ENCODE measurements around the gene TMEM52.

Gene TMEM52

DNA sequence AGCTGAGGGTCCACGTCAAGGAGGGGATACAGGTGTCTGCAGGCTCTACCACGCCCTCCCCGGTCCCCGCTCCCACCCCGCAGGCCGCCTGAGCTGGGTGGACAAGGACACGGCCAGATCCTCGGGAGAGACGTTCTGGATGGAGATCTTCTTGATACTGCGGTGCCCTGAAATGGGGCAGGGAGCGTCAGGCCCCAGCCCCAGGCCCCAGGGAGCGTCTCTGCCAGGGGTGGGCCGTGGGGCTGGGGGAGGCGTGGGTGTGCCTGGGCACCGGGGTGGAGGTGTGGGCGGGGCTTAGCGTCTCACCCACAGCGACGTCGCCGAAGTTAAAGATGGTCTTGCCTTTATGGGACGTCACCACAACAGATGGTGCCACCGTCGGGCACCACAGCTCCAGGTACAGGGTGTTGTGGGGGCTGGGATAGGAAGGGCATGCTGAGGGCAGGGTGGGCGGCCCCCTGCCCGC is 7.3 kb upstream of the TMEM52 start:
- no peak for DNase-seq

DNA sequence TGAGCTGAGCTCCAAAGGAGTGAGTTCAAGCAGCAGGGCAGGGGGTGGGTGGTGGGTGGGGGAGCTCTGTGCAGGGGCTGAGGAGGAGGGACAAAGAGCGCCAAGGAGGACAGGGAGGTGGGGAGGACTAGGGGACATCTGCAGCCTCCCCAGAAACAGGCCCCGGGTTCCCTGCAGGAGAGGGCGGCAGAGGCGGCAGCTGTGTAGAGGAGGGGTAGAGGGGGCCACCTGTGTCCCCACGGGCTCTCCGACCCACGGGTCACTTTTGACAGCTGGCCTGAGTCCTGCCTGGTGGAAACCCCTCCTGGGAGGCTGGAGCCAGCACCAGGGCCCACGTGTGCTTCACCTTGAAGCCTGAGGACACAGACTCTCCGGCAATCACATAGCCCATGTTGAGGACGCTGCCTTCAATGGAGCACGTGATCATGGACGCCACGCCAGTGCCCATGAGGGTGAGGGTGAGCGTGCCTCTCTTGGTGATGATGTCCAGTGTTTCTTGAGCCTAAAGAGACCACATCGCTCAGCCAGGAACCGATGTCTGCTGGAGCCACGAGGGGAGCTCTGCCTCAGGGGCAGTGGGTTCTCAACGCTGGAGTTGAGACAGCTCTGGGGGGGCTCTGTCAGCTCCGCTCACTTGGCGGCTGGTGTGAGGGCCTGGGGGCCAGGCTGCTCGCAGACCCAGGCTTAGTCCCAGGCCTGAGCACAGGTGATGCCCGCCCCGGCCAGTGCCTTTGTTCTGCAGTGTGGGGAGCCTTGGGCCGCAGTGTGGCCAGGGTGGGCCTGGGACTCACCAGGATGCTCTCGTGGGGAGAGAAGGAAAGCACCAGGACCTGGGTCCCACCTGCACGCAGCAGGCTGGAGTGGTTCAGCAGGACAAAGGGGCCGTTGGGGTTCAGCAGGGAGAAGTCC is 6.6 kb upstream of the TMEM52 start:
- DNase-seq, result no peak

DNA sequence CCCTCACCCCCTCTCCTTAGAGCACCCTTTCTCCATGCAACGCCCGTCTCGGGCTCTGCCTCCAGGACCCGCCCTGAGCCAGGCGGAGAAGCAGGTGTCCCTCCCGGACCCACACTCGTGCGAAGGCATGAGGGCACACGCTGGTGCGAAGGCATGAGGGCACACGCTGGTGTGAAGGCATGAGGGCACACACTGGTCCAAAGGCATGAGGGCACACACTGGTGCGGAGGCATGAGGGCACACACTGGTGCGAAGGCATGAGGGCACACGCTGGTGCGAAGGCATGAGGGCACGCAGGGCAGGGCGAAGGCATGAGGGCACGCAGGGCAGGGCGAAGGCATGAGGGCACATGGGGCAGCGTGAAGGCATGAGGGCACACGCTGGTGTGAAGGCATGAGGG is 5.8 kb upstream of the TMEM52 start:
- DNase-seq, result no peak

DNA sequence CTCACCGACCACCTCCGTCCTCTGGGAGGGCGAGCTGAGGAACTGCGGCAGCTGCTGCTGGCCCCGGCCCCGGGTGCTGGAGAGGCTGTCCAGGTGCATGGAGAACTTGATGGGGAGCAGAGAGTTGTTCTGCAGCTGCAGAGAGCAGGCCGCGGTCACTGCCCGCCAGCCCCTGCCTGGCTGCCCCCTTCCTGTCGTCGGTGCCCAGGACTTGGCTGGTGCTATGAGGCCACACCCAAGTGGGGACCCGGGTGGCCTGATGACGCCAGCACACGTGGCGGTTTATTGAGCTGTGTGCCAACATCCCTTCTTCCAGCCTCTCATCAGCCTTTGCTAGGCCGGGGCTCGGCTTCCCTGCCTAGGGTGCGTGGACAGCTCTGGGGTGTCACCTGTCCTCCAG is 5.3 kb upstream of the TMEM52 start:
- no peak for DNase-seq

DNA sequence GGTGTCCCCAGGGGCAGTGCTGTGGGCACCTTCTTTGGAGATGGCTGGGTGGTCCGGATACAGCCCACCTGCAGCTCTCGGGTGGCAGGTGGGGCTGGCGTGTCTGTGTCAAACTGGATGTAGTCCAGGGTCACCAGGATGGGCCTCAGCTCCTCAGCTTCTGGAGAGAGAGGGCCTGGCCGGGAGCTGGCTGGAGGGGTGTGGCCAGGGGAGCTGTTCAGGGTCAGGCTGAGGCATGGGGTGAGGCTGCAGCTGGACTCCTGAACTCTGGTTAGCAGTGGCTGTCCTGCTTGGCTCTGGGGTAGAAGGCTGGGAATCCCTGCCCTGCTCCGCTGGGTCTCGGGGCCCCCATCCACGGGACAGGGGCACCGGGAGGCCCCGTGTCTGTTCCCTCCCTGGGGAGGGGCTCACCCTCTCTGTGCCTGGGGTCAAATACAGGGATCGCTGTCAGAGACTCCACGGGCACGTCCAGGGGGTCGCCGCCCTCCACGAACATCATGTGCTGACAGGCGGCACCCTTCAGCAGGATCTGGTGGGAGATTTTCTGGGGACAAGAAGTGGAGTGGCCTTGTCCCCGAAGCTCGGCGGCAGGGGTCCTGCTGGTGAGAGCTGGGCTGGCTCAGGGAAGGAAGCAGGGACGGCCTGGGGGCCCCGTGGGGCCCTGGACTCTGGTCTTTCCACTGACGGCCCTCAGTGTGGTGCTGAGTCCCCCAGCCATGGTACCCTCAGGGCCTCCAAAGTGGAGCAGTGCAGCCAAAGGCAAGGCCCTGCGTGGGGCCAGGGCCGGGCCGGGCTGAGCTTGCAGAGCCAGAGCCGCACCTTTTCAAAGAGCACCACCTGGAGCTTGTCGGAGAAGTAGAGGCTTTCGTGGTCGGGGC is 4.1 kb upstream of the TMEM52 start:
- no peak for DNase-seq

DNA sequence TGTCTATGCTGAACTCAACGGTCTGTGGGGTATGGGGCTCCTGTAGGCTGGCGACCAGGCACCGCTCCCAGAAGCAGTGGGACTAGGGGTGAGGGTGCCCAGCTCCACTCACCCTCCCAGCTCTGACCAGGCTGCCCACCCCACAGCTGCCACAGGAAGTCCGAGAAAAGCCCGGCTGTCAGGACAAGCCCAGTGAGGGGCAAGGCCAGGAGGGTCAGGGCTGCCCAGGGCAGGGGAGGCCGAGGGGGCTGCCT is 3.5 kb upstream of the TMEM52 start:
- no peak for DNase-seq

DNA sequence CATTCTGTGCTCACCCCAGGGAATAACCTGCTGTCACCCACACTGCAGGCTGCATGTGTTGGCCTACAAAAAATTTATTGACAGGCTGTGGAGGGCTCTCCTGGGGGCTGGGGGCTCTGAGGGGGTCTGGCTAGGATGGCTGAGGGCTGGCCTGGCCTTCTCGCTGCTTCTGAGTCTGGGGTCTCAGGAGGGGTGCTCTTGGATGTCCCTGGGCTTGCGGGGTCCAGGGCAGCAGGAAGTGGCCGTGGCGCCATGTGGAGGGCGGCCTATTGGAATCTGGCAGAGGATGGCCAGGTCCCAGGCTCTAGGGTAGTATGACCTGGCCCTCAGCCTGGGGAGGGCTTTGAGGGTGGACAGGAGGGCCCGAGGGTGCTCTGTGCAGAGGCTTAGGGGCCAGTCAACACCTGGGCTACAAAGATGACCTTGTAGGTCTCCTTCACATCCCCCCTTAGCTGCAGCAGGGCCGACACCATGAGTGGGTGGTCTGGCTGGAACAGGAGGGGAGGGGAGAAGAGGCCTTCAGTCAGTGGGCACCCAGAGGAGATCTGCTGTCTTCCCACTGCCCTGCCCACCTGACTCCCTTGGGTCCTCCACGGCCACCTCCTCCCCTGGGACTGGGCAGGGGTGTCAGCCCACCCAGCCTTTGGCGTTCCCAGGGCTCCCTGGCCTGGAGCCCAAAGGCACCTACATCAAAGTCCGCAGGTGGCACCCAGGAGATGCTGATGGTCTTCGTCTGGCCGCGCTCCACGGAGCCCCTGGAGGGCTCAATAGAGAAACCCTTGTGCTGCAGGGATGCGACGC is 3.0 kb upstream of the TMEM52 start:
- DNase-seq, result no peak

DNA sequence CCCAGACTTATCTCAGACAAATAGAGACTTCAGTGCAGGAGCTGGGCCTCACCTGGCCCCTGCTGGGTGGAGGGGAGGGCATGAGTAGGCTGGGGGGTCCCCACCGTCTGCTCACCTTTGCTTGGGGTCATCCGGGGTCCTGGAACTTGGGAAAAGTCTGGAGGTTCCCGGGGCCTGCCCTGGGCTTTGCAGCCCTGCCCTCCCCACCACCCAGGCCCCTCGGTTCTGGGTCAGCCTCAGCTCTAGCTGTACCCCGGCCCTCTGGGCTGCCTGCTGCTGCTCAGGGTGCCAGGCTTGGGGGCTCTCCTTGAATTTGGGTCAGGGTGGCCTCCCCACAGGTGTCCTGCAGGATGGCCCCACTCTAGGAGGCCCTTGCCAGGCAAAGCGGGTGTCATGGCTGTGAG is 2.4 kb upstream of the TMEM52 start:
- no peak for DNase-seq

DNA sequence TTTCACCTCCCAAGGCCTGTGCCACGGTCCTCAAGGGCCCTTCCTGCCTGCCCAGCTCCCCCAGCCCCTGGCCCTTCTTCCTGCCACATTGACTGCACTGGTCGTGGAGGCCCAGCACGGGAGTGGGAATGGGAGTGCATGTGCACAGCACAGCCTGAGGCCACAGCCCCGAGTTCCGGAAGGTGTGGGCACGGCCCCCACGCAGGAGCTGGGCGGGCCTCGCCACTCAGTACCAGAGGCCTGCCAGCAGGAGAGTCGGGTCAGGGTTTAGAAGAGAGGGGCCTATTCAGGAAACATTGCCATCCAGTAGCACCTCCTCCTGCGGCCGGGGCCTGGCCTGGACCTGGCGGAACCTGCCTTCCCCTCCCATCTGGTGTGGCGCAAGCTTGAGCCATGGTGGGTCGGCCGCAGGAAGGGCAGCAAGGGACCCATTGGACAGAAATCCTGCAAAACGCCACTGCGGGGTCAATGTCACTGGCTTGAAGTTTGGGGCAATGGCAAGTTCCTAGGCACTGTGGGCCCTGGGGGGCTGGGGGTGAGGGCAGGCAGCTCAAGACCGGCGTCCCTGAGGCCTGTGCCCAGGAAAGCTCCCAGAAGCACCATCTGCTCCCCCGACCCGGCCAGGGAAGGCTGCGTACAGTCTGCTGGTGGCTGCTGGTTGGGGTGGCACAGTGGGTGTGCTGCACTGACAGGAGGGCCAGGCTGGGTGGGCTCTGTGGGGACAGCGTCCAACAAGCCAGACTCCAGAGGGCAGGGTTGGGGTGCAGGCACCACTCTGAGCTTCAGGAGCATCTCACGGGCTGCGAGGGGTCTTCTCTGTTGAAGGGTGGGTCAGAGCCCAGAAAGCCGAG is 1.8 kb upstream of the TMEM52 start:
- no peak for DNase-seq

DNA sequence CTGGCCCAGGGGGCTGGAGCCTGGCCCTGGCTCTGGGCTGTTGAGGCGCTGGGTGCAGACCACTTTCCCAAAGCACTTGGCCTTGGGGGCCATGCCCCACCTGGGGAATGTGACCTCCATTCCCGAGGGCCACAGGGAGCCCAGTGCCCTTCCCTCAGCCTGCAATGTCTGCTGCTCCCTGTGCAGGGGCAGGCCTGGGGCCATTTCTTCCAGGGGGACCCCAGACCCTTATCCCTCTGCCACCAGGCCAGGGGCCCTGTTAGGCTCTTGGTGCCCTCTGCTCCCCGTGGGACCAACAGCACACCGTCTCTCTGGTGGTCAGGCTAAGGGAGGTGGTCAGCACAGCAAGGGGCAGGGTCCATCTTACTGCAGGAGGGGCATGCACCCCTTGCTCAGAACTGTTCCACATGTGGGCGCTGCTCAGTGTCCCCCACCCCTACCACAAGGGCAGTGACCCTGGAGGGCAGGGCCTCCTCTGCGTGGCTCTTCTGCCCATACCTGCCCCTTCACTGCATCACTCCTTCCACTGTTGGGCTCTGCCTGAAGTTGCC is 1.1 kb upstream of the TMEM52 start:
- no peak for DNase-seq

DNA sequence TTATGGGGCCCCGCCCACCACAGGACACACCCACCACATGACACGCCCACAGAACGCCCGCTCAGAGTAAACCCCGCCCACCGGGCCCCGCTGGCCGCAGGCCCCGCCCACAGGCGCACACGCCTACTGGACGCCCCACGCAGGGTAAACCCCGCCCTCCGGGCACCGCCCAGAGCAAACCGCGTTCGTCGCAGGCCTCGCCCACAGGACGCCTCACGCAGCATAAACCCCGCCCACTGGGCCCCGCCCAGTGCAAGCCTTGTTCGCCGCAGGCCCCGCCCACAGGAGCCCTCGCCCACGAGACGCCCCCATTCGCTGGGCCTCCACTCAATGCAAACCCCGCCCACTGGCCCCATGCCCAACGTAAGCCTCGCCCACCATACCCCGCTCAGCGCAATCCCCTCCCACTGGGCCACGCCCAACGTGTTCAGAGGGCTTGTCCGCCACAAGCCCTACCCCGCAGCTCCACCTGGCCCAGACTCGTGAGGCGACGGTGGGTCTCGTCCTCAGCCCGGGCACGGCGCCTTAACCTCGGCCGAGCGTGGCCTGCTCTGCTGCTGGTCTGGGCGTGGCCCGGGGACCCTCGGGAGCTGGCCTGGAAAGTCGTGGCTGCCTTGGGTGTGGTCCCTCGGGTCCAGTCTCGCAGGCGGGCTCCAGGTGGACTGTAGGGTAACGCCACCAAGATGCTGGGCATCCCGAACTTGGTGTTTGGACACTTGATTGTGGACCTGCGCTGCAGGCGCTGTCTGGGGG is 401 bp upstream of the TMEM52 start:
- DNase-seq, result peak; percentile 99 to 100

DNA sequence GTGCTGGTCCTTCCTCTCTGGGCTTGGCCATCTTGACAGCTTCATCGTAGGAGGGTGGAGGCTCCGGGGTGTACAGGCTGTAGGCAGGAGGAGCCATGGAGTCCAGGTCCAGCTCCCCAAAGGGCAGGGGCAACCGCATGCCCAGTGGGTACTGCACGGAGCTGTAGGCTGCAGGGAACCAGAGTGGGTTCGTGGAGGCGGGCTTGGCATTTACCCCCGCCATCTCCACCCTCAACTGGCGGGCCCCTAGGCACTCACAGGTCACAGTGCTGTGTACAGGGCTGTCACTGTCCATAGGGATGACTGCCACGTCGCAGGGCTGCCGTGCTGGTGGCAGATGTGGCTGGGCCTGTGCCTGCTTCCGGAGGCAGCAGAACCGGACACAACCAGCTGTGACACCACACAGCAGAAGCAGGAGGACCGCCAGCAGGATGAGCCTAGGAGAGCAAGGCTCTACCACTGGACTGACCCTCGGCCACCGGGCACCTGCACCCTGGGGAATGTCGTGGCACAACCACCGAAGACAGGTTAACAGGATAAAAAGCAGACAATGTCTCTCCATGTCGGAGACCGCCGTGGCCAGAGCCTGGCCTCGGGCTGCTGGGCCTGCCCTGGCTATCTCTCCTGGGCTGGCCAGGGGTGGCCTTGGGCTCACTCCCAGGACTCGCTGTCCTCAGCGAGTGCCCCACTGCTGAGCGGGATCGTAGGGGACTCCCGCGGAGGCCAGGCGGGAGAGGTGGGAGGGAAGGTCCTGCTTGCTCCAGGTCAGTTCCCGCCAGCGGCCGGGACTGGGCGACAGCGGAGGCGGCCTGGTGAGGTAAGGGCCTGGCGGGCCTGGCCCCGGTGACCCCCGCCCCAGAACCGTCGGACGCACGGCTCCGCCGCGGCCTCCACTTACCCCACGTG is 831 bp downstream of the TMEM52 start:
- no peak for DNase-seq

DNA sequence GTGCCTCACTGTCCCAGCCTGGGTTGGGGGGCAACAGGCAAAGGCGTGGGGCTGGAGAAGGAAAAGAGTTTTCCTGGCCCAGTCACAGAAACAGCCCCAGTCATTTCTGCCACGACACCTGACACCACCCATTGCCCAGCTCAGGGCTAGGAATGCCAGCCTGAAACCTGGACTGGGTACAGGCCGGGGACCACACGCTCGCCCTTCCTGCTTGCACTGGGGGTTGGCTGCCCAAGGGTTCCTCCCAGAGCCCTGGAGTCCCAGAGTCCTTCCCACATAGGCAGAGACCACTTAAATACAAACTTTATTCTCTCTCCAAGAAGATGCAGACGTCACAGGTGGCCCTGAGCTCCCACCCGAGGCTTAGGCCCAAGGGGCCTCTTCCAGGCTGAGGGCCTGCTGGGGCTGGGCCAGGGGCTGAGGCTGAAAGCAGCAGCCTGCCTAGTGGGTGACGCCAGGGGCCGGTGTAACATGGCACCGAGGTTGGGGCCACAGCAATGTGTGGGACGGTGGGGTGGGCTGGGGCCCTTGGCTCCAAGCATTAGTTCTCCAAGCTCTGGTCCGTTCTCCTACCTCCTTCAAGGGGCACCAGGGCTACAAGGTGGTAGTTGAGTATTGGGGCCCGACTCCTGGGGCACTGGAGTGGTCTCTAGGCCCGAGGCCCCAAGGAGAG is 1.6 kb downstream of the TMEM52 start:
- no peak for DNase-seq

DNA sequence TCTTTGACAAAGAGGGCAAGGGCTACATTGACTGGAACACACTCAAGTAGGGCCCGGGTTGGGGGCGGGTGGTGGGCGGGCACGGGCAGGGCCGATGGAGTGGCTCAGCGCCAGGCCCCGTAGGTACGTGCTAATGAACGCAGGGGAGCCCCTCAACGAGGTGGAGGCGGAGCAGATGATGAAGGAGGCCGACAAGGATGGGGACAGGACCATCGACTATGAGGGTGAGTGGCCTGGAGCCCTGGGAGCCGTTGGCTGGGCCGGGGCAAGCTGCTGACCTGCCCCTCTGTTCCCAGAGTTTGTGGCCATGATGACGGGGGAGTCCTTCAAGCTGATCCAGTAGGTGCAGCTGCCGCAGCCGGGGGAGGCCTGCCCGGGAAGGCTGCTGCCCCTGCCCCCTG is 2.2 kb downstream of the TMEM52 start:
- no peak for DNase-seq

DNA sequence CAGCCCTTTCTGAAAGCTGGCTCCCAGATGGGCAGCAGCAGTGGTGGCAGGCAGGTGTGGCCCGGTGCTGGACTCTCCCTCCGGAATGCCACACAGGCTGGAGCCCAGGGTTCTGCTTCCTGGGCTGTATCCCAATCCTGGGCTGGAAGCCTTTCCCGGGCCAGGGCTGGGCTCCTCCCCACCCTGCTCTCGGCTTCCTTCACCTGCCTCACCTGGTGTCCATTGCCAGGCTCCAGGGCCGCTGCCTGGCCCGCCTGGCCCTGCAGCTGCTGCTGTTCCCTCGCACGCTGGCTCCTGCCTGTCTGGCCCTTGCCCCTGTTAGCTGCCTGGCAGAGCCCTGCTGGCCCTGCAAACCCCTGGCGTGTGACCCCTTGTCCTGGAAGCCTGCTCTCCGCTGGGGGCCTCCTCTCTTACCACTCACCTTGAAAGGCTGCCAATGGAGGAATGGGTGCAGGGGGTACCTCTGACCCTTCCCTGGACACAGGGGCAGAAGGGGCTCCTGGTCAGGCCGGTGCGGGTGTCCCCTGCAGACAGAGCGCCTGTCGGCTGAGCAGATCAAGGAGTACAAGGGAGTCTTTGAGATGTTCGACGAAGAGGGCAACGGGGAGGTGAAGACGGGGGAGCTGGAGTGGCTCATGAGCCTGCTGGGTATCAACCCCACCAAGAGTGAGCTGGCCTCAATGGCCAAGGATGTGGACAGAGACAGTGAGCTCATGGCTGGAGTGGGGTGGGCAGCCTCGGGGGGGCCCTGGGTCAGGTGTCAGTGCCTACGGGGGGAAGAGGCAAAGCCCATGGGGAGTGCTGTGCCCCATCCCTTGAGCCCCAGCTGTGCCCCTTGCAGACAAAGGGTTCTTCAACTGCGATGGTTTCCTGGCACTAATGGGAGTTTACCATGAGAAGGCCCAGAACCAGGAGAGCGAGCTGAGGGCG is 2.9 kb downstream of the TMEM52 start:
- DNase-seq, result no peak

DNA sequence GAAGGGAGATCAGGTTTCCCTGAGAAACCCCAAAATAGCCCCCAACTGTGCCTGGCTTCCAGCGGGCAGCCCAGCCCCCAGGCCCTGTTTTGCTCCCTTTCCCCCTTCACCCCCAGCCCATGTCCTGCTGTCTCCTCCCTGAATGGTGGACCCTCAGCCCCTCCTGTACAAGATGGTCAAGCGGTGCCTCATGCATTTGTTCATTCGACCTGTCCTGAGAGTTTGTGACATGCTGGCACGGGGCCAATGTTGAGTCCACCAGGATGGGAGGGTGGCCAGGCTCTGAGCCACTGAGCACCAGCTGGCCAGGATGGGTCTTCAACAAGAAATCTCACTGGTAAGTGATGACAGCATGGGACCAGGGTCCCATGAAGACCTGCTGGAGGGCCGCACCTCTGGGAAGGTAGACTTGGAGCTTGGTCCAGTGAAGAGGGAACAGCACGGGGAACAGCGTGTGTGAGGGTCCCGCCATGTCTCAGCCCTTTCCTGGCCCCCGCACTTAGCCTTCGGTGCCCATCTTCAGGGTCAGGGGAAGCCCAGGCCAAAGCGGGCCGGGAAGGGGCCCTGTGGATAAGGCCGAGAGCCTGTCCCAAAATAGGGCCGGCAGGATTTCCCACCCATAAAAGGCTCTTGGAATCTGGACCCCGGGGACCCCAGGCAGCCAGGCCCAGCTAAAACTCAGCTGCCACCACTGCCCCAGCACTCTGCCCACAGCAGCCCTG is 3.9 kb downstream of the TMEM52 start, which contains the start of gene CALML6:
Gene CALML6, plus strand, starts transcription at position 290 of the 722 bp plus-strand sequence. Its CDS starts 21 bp downstream, at position 311.
- no peak for DNase-seq
